SH-SY5Y (cell line): ENCODE data around the gene ACSL3.

ENCODE experiments used
- GATA2 ChIP-seq: IDR thresholded peaks from 2 replicates; pipeline ENCODE4 v1.6.1; 2011; ENCODE audit warnings: mild to moderate bottlenecking, low read depth, low read length
- GATA3 ChIP-seq: IDR thresholded peaks from 2 replicates; pipeline ENCODE4 v1.6.1; 2011; ENCODE audit warnings: low read depth, mild to moderate bottlenecking, low read length, moderate library complexity

ACSL3 gene

DNA sequence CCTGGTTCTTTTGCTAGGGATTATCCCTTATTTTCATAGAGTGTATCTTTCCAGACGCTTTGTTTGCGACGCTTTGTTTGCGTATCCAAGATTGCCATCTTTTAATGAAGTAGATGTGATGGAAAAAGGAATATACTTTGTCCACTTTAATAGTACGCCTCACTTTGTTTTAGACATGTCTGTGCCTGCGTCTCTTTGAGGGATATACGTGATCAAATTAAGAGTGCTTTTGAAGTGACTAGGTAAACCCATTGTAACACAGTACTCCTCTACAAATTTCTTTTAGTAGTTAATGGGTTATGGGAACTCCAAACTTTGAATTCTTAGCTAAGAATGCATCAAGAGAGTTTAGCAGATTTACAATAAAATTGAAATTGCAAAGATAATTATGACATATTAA lies 27.9 kb downstream of the ACSL3 start:
- no peak for TF ChIP-seq GATA2
- TF ChIP-seq GATA3, result no peak

DNA sequence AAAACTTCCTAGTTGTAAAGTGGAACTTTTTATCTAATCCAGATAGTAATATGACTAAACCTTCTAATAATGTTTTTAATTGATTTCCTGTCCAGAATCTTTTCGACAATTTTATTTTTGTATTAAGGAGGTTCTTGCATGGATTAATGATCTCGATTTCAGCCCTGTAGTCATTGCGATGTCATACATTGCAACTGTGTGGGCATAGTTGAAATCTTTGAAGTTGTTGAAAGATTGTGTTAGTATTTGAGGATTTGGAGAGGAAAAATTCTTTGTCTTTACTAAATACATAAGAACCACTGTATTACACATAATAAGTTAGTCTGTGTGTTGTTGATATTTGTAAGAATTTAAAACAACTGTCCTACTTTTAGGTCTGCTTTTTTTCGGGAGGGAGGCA lies 31.1 kb downstream of the ACSL3 start:
- TF ChIP-seq GATA2, result no peak
- no peak for TF ChIP-seq GATA3

DNA sequence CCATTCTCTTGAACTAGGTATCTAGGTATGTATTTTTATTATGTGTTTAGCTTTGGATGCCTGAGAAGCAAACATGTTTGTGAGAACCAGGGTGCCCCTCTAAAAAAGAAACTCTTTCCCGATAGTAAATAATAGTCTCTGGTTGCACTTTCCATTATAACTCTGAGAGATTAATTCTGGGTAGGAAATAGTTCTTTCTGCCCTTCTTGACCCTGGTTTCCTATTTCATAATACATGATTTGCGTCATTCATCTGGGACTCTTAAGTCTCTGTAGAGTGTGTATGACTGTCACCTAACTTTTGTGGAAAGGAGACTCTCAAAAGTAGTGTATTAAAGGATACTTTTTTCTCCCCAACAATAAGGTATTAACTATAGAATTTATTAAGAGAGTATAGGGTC lies 31.5 kb downstream of the ACSL3 start:
- TF ChIP-seq GATA2 (no peak), GATA3 (no peak)

DNA sequence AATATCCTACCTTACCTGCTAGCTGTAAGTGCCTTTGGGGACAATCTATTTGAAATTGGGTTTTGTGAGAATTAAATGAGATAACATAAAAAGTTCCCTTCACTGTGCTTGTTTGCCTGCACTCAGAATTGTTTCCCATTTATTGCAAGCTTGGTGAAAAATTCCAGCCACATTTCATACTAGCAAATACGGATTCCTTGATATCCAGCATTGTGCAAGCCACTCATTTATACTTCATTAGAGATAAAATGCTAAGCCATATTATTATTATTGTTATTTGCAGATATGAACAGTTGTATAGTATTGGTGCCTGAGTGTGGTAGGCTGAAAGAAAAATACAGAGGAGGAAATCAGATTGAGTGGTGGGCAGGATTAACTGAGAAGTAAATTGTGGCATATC lies 31.9 kb downstream of the ACSL3 start:
- no peak for TF ChIP-seq GATA3
- no peak for TF ChIP-seq GATA2

DNA sequence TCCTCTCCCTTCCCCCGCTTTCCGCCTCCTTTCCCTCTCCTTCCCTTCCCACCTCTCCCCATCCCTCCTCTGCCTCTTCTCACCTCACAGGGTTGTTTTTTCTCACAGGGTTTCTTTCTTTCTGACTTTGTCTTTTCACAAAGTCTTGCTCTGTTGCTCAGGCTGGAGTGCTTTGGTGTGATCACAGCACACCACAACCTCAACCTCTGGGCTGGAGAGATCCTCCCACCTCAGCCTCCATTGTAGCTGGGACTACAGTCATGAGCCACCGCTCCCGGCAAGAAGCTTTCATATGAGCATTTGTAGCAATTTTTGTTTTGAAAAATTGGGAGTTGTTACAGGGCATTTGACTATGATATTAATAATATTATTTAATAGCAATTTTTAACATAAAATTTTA lies 32.9 kb downstream of the ACSL3 start:
- TF ChIP-seq GATA3, result no peak
- TF ChIP-seq GATA2, result no peak

DNA sequence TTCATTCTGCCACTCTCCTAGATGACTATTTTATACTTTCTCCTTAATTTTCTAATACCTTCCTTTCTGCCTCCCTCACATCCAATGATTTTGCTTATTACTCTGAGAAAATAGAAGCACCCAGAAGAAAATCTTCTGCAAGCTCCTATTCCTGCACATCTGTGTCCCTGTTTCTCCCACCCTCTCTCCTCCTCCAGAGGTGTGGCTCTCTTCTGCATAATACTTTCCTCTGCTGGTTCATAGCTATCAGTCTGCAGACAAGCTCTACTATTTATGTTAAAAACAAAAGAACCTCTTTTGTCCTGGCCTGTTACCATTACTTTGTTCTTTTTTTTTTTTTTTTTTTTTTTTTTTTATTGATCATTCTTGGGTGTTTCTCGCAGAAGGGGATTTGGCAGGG lies 34.3 kb downstream of the ACSL3 start:
- TF ChIP-seq GATA2 (no peak), GATA3 (no peak)

DNA sequence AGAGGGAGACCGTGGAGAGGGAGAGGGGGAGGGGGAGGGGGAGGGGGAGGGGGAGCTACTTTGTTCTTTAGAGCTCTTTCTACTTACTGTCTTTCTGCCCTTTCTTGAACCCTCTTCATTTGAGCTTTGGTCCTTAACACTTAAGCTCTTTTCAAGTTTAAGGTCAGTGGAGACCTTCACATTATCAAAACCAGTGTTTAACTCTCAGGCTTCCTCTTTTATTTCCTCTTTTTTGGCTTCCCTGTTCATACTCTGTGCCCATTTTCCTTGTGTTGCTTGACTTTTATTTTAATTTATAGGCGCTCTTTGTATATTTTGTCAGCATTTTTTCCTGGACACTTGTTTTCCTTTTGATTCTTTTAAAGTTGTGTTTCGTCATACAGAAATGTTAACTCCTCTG lies 37.1 kb downstream of the ACSL3 start:
- TF ChIP-seq GATA3 (no peak), GATA2 (no peak)

DNA sequence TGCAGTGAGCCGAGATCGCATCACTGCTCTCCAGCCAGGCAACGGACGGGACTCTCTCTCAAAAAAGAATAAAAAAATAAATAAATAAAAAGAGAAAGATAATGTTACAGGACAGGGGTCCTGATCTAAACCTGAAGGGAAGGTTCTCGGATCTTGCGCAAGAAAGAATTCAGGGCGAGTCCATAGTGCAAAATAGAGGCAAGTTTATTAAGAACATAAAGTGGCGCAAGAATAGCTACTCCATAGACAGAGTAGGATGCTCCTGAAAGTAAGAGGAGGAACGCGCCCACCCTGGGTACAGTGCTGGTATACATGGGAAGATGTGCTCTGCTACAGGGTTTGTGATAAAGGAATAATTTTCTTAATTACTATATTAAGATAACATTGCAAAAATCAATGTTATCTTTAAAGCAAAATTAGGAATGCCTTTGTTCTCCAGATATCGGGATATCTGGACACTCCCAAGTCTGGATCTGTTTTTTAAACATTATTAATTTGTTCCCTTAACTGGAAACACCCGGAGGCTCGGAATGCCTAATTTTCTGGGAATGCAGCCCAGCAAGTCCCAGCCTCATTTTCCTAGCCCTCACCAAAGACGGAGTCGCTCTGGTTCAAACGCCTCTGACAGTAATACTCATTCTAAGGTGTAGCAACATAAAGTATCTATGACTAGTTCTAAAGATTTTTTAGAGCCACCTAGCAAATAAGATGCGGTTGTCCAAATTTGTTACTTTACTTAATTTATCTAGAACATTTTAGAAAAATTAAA lies 38.8 kb downstream of the ACSL3 start:
- TF ChIP-seq GATA3 (no peak), GATA2 (no peak)

DNA sequence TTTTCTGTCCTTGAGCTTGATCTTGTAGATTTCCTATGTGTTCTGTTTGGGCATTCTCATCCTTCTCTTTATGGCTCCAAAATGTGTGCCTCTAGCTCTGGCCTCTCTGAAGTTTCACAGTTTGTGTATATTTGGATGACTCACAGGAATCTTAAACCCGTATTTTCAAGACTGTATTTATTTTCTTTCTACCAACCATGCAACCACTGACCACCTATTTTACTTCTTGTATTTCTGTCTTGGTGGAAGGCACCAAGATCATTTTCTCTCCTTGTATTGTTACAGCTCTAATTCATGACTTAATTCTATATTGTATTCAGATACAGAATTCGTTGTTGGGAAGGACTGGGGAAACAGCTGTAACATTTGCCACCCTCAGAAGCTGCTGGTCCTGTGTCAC lies 39.5 kb downstream of the ACSL3 start:
- TF ChIP-seq GATA2, result no peak
- no peak for TF ChIP-seq GATA3

DNA sequence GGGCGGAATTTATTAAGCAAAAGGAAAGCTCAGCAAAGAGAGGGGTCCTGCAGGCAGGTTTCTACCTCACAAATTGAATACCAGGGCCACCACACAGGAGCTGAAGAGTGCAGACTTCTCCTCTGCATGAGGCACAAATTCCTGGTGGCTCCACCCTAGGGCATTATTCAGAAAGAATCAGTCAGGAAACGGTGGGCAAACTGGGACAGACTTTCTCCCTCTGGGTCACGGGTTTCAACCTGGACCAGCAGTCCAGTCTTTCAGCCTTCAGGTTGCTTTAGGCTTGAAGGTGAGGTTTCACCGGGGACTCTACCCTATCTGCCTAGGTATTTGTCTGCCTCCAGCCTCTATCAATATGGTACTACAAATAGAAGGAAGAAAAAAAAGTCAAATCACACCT lies 41.8 kb downstream of the ACSL3 start:
- TF ChIP-seq GATA2 (no peak), GATA3 (no peak)

DNA sequence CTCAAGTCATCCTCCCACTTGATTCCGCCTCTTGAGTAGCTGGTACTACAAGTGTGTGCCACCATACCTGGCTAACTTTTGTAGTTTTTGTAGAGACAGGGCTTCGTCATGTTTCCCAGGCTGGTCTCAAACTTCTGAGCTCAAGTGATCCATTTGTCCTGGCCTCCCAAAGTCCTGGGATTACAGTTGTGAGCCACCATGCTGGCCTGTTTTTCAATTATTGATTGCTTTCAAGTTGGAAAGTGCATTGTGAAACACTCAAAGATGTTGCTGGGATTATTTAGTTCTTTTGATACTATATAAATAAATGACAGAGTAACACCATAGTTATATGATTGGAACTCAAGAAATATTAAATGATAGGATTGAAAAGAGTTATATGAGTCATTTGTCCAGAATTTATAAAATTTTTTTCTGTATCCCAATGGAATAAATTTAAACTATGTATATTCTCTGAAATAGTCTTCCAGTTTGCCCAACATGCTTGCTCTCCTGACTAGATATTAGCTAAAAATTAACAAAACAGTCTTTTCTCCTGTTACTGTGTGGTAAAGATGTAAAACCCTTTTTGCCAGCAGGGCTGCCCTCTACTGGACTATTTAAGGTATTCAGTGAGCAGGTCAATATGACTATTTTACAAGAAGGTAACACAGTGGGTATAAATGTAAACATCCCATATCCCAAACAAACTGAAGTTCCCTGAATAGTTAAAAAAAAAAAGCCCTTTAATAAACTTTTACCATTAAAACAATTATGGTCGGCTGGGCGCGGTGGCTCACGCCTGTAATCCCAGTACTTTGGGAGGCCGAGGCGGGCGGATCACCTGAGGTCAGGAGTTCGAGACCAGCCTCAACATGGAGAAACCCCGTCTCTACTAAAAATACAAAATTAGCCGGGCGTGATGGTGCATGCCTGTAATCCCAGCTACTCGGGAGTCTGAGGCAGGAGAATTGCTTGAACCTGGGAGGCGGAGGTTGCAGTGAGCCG lies 42.7 kb downstream of the ACSL3 start:
- TF ChIP-seq GATA3, result no peak
- TF ChIP-seq GATA2, result no peak

DNA sequence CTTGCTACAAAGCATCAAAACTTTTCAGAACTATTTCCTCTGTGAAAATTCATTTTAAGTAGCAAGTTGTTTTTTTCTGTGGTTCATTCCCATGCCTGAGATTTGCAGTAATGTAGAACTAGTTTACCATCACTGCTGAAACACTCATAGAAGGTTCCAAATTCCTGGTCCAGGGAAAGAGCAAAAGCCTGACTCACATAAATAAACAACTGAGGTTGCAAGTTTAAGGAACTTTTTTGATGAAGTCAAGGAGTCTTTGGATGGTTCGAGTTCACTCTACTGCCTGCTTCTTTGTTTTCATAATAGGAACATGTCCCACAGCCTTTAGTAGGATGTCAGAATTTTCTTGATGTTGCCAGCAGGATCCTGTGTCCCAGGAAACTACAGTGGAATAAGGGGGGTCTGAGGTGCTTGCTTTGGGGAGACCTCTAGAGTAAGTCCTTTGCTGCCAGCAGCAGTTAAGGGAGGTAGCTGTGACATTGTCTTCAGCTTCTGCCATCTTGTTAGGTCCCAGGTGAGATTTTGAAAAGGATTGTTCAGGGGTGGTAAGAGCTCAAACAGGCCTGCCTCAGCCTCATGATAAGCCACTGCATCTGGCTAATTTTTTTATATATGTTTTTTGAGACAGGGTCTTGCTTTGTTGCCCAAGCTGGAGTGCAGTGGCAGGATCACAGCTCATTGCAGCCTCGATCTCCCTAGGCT lies 43.9 kb downstream of the ACSL3 start:
- TF ChIP-seq GATA2, result no peak
- TF ChIP-seq GATA3, result no peak

DNA sequence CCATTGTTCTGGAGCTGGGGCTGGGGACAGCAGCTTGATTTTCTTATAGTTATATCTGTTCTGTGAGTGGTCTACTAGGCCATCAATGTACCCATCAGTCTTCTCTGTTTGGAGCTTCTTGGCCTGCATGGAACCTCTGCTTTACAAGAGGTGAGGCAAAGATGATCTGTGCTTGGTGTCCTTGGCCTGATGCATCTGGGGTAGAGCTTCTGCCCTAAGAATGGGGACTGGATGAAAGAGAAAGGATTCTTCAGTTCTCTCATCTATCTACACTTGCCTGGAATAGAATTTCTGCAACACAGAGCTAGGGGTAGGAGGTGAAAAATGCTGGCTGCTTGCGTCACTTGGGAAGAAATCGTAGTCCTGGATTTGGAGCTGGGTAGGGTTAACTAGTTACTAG lies 46.2 kb downstream of the ACSL3 start:
- TF ChIP-seq GATA3 (no peak), GATA2 (no peak)

DNA sequence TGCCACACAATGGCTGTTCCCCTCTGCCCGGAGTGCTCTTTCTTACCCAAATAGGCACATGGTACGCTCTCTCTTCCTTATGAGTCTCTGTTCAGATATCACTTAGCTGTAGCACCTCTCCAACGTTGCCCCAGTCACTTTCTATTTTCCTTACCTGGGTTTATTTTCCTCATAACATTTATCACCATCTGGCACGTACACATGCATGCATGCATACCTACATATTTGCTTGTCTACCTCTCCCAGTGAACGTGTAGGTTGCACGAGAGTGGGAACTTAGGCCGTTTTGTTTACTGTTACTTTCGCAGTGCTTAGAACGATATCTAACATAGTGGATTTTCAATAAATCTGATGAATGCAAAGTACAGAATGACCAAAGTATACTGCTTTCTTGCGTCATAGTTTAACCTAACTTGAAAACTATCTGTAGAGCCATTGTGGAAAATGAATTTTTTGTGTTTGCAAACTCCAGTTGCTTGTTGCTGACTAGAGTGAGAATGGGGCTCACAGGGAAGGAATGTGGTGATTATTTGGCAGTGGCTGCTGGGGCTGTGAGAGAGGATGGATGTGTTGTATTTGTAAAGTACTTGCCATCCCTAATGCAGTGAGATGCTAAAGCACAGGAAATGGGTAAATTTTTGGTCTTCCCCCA lies 47.1 kb downstream of the ACSL3 start:
- TF ChIP-seq GATA3, result no peak
- no peak for TF ChIP-seq GATA2
